ENCODE data around the gene MAP2K2.

GRCh38 chr19:4077800-4078684 lies 45.9 kb downstream of the MAP2K2 start:
- TF ChIP-seq CTCF (IDR thresholded peaks at IDR 0.05; ENCODE audit: extremely low read depth in 1 of 2, insufficient read depth in 1 of 2, low read depth in 1 of 2, low read length in 2 of 2) (no peak), POLR2A (IDR thresholded peaks at IDR 0.05; ENCODE audit: low read depth, low read length) (no peak)

Data from endothelial cell of umbilical vein (primary cell).